DND-41 (cell line): ENCODE measurements around the gene MAP1LC3B.
"Not testable (repeated sequence)": the region's sequence is repeated elsewhere in the genome, so short reads cannot be mapped to it uniquely, and the experiment has no call there.

Experiments
- ATAC-seq: fragments of 200-7000 bp; cut with Tn5 transposase; 3 replicates; pipeline ENCODE4 v1.9.1; 2021; ENCODE audit warnings: low read depth; ENCODE audit not compliant: insufficient read depth
- DNase-seq: peaks from one replicate; pipeline ENCODE4 v3.0.0-alpha.2; 2020
- H2AFZ ChIP-seq: 2 replicates; pipeline ENCODE4 v1.6.0; 2012; ENCODE audit warnings: low read depth, low read length
- H3K27ac ChIP-seq: 2 replicates; pipeline ENCODE4 v1.5.1; 2012; ENCODE audit warnings: low read length, inconsistent platforms
- H3K27me3 ChIP-seq: fragments of 200-600 bp; sonication (generic); 2 replicates; pipeline ENCODE4 v1.6.0; 2012; ENCODE audit warnings: low read length, mild to moderate bottlenecking, inconsistent platforms; ENCODE audit not compliant: insufficient read depth, poor library complexity
- H3K36me3 ChIP-seq: 2 replicates; pipeline ENCODE4 v1.5.1; 2012; ENCODE audit warnings: low read length, inconsistent platforms; ENCODE audit not compliant: insufficient read depth
- H3K4me1 ChIP-seq: 2 replicates; pipeline ENCODE4 v1.5.1; 2012; ENCODE audit warnings: mild to moderate bottlenecking, low read length; ENCODE audit not compliant: insufficient read depth
- H3K4me2 ChIP-seq: 2 replicates; pipeline ENCODE4 v1.6.0; 2012; ENCODE audit warnings: mild to moderate bottlenecking, moderate library complexity, low read length, inconsistent platforms; ENCODE audit not compliant: insufficient read depth
- H3K4me3 ChIP-seq, 2 experiments: fragments of 200-600 bp in 1 of 2; shearing (Covaris generic) in 1 of 2; 2 replicates each; pipeline ENCODE4 v1.5.1; 2012 to 2016; ENCODE audit warnings: inconsistent platforms in 2 of 2, low read length in 2 of 2, mild to moderate bottlenecking in 2 of 2, low read depth in 1 of 2, moderate library complexity in 1 of 2
- H3K79me2 ChIP-seq: 2 replicates; pipeline ENCODE4 v1.6.0; 2012; ENCODE audit warnings: low read length, inconsistent platforms; ENCODE audit not compliant: insufficient read depth
- H3K9ac ChIP-seq: 2 replicates; pipeline ENCODE4 v1.6.0; 2012; ENCODE audit warnings: low read depth, mild to moderate bottlenecking, inconsistent platforms, low read length, moderate library complexity
- H3K9me3 ChIP-seq: 2 replicates; pipeline ENCODE4 v1.5.1; 2012; ENCODE audit warnings: low read length, moderate library complexity, mild to moderate bottlenecking, inconsistent platforms; ENCODE audit not compliant: insufficient read depth, severe bottlenecking
- H4K20me1 ChIP-seq: 2 replicates; pipeline ENCODE4 v1.6.0; 2012; ENCODE audit warnings: low read length; ENCODE audit not compliant: insufficient read depth
- CTCF ChIP-seq: IDR thresholded peaks from 2 replicates; pipeline ENCODE4 v1.5.1; 2012; ENCODE audit warnings: borderline replicate concordance, low read length, moderate library complexity, mild to moderate bottlenecking; ENCODE audit not compliant: poor library complexity, severe bottlenecking; ENCODE audit errors: extremely low read depth
- EZH2 ChIP-seq: IDR thresholded peaks from 3 replicates; pipeline ENCODE4 v1.6.1; 2012; ENCODE audit warnings: borderline replicate concordance, low read depth, mild to moderate bottlenecking, moderate library complexity, low read length, inconsistent platforms; ENCODE audit not compliant: severe bottlenecking

Gene MAP1LC3B

GRCh38 chr16:87376660-87377059, 15.5 kb upstream of the MAP1LC3B start:
- ATAC-seq (no peak), DNase-seq (no peak)
- no peak overlapping the region for H3K9ac ChIP-seq
- H3K4me1 ChIP-seq, result peaks cover 13% of the 10 kb centered on the region
- H3K9me3 ChIP-seq, result no peaks in the 10 kb centered on the region
- H3K79me2 ChIP-seq, result peaks cover 96% of the 10 kb centered on the region
- H3K27me3 ChIP-seq, result no peaks in the 10 kb centered on the region
- no peak overlapping the region for H3K4me2 ChIP-seq
- H2AFZ ChIP-seq, result no peak overlapping the region
- 0 out of 2 replicates have a peak overlapping the region, but pooled peaks have one; percentile 28 for H3K27ac ChIP-seq
- H3K36me3 ChIP-seq, result peaks cover 23% of the 10 kb centered on the region; the same call in 1 of the 2 replicates
- TF ChIP-seq EZH2 (no peak), CTCF (no peak)
- H3K4me3 ChIP-seq, result no peak overlapping the region
- H4K20me1 ChIP-seq, result peaks cover 56% of the 10 kb centered on the region

- Histone ChIP-seq H3K79me2 (peaks cover 92% of the 10 kb centered on the region), H4K20me1 (peaks cover 52% of the 10 kb centered on the region; the same call in 1 of the 2 replicates), H3K4me1 (peaks cover 26% of the 10 kb centered on the region), H3K36me3 (peaks cover 14% of the 10 kb centered on the region)
- not testable (repeated sequence) for H2AFZ ChIP-seq, H3K4me2 ChIP-seq, H3K27me3 ChIP-seq, H3K9me3 ChIP-seq, DNase-seq, H3K27ac ChIP-seq, H3K4me3 ChIP-seq, H3K9ac ChIP-seq, ATAC-seq
Measured at GRCh38 chr16:87379312-87379752, 12.8 kb upstream of the MAP1LC3B start.

GRCh38 chr16:87380403-87380802, 11.7 kb upstream of the MAP1LC3B start:
- no peak overlapping the region for H3K27ac ChIP-seq

GRCh38 chr16:87380881-87381280, 11.3 kb upstream of the MAP1LC3B start:
- peaks cover 34% of the 10 kb centered on the region for H3K4me1 ChIP-seq
- TF ChIP-seq EZH2, result no peak
- no peak for TF ChIP-seq CTCF
- no peak overlapping the region for H2AFZ ChIP-seq
- H3K4me2 ChIP-seq, result peak overlapping the region; percentile 93
- H3K4me3 ChIP-seq, result no peak overlapping the region
- H4K20me1 ChIP-seq, result peaks cover 43% of the 10 kb centered on the region; the same call in 1 of the 2 replicates
- H3K79me2 ChIP-seq, result peaks cover 87% of the 10 kb centered on the region
- H3K27ac ChIP-seq, result no peak overlapping the region
- 0 out of 2 replicates have a peak overlapping the region, but pooled peaks have one; percentile 2 for H3K9ac ChIP-seq
- ATAC-seq (no peak), DNase-seq (no peak)
- no peaks in the 10 kb centered on the region for H3K9me3 ChIP-seq
- H3K36me3 ChIP-seq, result peaks cover 14% of the 10 kb centered on the region
- no peaks in the 10 kb centered on the region for H3K27me3 ChIP-seq

More at GRCh38 chr16:87380403-87380802, 11.7 kb upstream of the MAP1LC3B start:
- Histone ChIP-seq H3K9me3 (no peaks in the 10 kb centered on the region), H3K4me3 (no peak overlapping the region), H4K20me1 (peaks cover 48% of the 10 kb centered on the region; the same call in 1 of the 2 replicates), H3K4me1 (peaks cover 33% of the 10 kb centered on the region), H3K4me2 (0 out of 2 replicates have a peak overlapping the region, but pooled peaks have one; percentile 0), H3K9ac (no peak overlapping the region), H3K36me3 (peaks cover 14% of the 10 kb centered on the region), H3K27me3 (no peaks in the 10 kb centered on the region), H3K79me2 (peaks cover 89% of the 10 kb centered on the region), H2AFZ (no peak overlapping the region)
- no peak for ATAC-seq
- no peak for DNase-seq
- TF ChIP-seq EZH2 (no peak), CTCF (no peak)
